ENCODE measurements around the gene CACNB1.

The CACNB1 gene

DNA sequence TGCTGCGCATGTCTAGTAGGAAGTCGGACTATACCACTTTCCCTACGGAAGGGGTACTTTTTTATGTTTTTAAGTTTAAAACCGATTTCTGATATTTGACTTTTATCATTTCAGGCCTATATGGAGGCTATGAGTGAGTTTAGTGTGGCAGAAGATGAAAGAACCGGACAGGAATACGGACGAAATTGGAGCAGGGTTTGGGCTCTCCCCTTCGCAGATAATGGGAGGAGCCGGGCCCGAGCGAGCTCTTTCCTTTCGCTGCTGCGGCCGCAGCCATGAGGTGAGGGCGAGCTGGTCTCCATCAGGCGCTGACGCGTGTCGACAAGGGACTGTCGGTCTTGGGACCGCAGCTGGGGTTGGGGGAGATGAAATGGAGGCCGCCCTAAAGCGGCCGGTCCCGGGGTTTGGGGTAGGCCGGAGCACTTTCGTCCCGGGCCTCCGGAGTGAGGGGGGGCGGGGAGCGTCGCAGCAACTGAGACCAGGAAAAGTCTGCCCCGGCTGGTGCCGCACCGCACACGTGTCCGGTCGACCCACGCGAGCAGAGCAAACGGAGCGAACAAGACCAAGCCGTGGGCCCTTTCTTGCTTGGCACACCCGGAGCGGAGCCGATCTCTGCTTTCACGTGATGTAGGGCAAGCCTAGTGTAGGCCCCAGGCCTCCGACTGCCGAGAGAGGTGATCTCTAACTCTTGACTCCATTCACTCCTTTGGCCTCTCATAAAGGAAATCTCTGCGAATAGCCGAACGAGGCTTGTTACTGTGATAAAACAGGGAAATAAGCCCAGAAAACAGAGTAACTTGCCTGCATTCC, 2.8 kb upstream of the CACNB1 start, which contains the start of gene RPL19:
TSS of gene RPL19 (plus strand) at position 214 of the 810 bp plus-strand sequence. CDS start at position 276, 62 bp downstream.
- H3K4me1 ChIP-seq (ENCODE audit: control insufficient read depth in 1 of 2, insufficient read depth in 2 of 2, low read length in 2 of 2), result peaks cover 18 to 36% of the 10 kb centered on the region in 2 donors

DNA sequence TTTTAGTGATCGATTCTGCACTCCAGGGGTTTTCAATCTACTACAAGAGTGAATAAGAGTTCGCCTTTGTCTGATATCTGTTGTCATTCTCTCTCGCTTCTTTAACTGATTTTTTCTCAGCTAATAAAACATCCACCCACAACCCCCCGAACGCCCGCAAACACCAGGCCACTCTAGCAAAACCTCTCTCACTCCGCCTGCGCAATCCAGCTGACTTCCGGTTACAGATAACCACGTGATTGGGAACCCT, 2.3 kb upstream of the CACNB1 start:
- H3K36me3 ChIP-seq (ENCODE audit: control insufficient read depth in 1 of 2, insufficient read depth in 2 of 2, low read length in 2 of 2), result peaks cover 22 to 35% of the 10 kb centered on the region in 2 donors
- peaks cover 18 to 36% of the 10 kb centered on the region in 2 donors for H3K4me1 ChIP-seq (ENCODE audit: control insufficient read depth in 1 of 2, insufficient read depth in 2 of 2, low read length in 2 of 2)
- peak overlapping the region; percentile 84 to 95 for H3K9ac ChIP-seq (ENCODE audit: low read depth in 1 of 2, low read length in 2 of 2)
- H3K9me3 ChIP-seq (ENCODE audit: control insufficient read depth in 1 of 2, low read length in 2 of 2), result no peaks in the 10 kb centered on the region
- peak overlapping the region; percentile 81 to 92 for H3K4me3 ChIP-seq (ENCODE audit: low read depth in 1 of 2, low read length in 2 of 2)
- H3K27me3 ChIP-seq (ENCODE audit: control insufficient read depth in 1 of 2, insufficient read depth in 2 of 2, low read length in 2 of 2), result no peaks in the 10 kb centered on the region
- H3K27ac ChIP-seq (ENCODE audit: low read depth, low read length), result peak overlapping the region; percentile 87

More for the DNA sequence above, 2.8 kb upstream of the CACNB1 start, which contains the start of gene RPL19:
- Histone ChIP-seq H3K9me3 (ENCODE audit: control insufficient read depth in 1 of 2, low read length in 2 of 2) (no peaks in the 10 kb centered on the region), H3K27me3 (ENCODE audit: control insufficient read depth in 1 of 2, insufficient read depth in 2 of 2, low read length in 2 of 2) (no peaks in the 10 kb centered on the region), H3K27ac (ENCODE audit: low read depth, low read length) (peak within 1 kb of the TSS; percentile 87), H3K4me3 (ENCODE audit: low read depth in 1 of 2, low read length in 2 of 2) (peak within 1 kb of the TSS; percentile 81 to 92), H3K9ac (ENCODE audit: low read depth in 1 of 2, low read length in 2 of 2) (peak within 1 kb of the TSS; percentile 84 to 95), H3K36me3 (ENCODE audit: control insufficient read depth in 1 of 2, insufficient read depth in 2 of 2, low read length in 2 of 2) (peaks cover 22 to 40% of the 10 kb centered on the region in 2 donors)

DNA sequence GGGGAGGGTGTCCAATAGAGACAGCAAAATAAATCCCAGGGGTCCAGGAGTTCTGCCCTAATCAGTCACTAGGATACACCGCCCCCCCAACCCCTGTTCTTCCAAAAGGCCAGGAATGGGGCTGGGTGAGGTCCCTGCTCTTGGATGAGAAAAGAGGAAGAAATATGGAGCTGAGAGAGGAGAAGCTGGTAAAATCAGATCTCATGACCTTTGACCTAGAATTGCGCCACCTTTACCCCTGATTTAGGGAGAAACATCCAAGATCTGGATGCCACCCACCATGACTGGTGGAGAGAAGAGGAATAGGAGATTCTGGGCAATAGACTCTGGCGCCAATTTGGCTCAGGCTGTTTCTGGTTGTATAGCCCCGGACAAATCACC, 707 bp upstream of the CACNB1 start:
- H3K4me3 ChIP-seq (ENCODE audit: low read depth in 1 of 2, low read length in 2 of 2), result peak overlapping the region in 1 of 2 donors; percentile 65
- no peak overlapping the region for H3K27ac ChIP-seq (ENCODE audit: low read depth, low read length)
- H3K36me3 ChIP-seq (ENCODE audit: control insufficient read depth in 1 of 2, insufficient read depth in 2 of 2, low read length in 2 of 2), result peaks cover 12 to 24% of the 10 kb centered on the region in 2 donors
- H3K27me3 ChIP-seq (ENCODE audit: control insufficient read depth in 1 of 2, insufficient read depth in 2 of 2, low read length in 2 of 2), result no peaks in the 10 kb centered on the region
- no peak overlapping the region for H3K9ac ChIP-seq (ENCODE audit: low read depth in 1 of 2, low read length in 2 of 2)
- no peaks in the 10 kb centered on the region for H3K9me3 ChIP-seq (ENCODE audit: control insufficient read depth in 1 of 2, low read length in 2 of 2)
- H3K4me1 ChIP-seq (ENCODE audit: control insufficient read depth in 1 of 2, insufficient read depth in 2 of 2, low read length in 2 of 2), result peaks cover 18 to 36% of the 10 kb centered on the region in 2 donors

DNA sequence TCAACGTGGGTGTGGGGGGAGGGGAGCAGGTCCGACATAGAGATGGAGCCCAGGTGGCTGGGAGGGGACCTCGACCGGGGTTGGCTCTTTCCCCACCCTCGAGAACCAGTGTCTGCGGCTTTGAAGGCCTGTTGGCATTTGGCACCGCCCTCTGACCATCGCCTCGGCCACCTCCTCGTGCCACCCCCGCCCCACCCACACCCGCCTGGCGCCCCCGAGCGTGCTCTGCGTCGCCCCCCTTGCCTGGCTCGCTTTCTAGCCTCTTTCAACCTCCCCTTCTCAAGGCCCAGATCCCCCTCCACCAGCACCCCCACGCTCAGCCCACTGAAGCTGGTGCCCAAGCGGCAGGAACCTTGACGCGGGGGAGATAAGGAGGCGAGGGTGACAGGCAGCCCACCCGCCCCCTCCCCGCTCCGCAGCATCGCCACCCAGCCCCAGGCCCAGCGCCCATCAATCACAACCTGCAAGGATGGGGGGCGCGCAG, 619 bp downstream of the CACNB1 start:
- peak overlapping the region in 1 of 2 donors; percentile 43 for H3K9ac ChIP-seq (ENCODE audit: low read depth in 1 of 2, low read length in 2 of 2)
- H3K9me3 ChIP-seq (ENCODE audit: control insufficient read depth in 1 of 2, low read length in 2 of 2), result no peaks in the 10 kb centered on the region
- no peak overlapping the region for H3K27ac ChIP-seq (ENCODE audit: low read depth, low read length)
- H3K36me3 ChIP-seq (ENCODE audit: control insufficient read depth in 1 of 2, insufficient read depth in 2 of 2, low read length in 2 of 2), result peaks cover 2 to 16% of the 10 kb centered on the region in 2 donors
- no peaks in the 10 kb centered on the region for H3K27me3 ChIP-seq (ENCODE audit: control insufficient read depth in 1 of 2, insufficient read depth in 2 of 2, low read length in 2 of 2)
- peaks cover 18 to 31% of the 10 kb centered on the region in 2 donors for H3K4me1 ChIP-seq (ENCODE audit: control insufficient read depth in 1 of 2, insufficient read depth in 2 of 2, low read length in 2 of 2)
- peak overlapping the region; percentile 65 to 71 for H3K4me3 ChIP-seq (ENCODE audit: low read depth in 1 of 2, low read length in 2 of 2)

DNA sequence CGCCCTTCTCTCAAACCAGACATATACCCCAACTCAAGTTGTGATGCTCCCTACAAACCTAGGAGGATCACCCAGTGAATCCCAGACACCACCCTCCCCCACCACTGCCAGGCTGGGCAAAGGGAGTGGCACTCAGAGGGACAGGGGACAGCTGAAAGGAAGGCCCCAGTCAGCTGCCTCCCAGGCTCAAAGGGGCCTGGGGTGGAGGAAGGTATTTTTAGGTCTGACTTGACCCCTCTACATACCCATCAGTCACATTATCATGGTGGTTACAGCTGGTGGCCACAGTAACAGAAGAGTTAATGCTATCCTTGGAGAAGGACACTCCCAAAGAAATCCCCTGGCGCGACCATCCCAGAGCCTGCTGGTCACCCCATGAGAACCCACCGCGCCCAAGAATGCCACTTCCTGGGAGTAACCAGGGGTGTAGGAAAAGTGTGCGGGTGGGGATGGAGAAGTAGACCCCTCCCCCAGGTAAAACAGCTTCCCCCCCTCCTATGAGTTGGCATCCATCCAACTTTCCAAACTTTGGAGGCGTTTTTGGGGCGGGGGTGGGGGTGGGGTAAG, 1.1 kb downstream of the CACNB1 start:
- Histone ChIP-seq H3K4me3 (ENCODE audit: low read depth in 1 of 2, low read length in 2 of 2) (peak overlapping the region; percentile 65 to 71), H3K36me3 (ENCODE audit: control insufficient read depth in 1 of 2, insufficient read depth in 2 of 2, low read length in 2 of 2) (peaks cover 0 to 11% of the 10 kb centered on the region in 2 donors), H3K27me3 (ENCODE audit: control insufficient read depth in 1 of 2, insufficient read depth in 2 of 2, low read length in 2 of 2) (no peaks in the 10 kb centered on the region), H3K9ac (ENCODE audit: low read depth in 1 of 2, low read length in 2 of 2) (no peak overlapping the region), H3K27ac (ENCODE audit: low read depth, low read length) (no peak overlapping the region), H3K9me3 (ENCODE audit: control insufficient read depth in 1 of 2, low read length in 2 of 2) (no peaks in the 10 kb centered on the region), H3K4me1 (ENCODE audit: control insufficient read depth in 1 of 2, insufficient read depth in 2 of 2, low read length in 2 of 2) (peaks cover 17 to 26% of the 10 kb centered on the region in 2 donors)

DNA sequence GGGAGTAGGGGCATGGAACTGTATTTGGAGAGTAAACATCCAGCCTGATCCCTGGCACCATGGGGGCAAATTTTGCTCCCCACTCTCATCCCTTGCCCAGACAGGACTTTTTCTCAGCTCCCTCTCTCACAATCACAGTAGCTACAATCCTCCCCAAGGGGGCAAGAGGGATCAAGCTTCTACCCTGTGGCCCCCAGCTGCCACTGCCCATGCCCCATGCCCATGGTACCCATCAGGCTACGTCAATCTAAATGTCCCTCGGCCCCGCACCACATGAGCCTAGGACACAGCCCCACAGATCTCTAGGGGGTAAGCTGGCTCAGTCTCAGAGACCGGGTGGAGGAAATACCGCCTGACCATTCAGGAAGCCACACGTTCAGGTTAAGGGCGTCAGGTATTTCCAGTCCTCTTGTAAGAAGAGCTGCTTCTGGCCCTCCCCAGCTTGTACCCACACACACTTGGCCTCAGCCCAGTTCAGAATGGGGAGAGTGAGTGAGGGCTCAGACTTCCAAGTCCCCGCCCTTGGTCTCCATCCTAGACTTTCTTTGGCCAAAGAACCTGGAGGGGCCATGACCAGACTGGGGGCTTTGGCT, 1.8 kb downstream of the CACNB1 start:
- Histone ChIP-seq H3K36me3 (ENCODE audit: control insufficient read depth in 1 of 2, insufficient read depth in 2 of 2, low read length in 2 of 2) (peaks cover 0 to 10% of the 10 kb centered on the region in 2 donors), H3K27me3 (ENCODE audit: control insufficient read depth in 1 of 2, insufficient read depth in 2 of 2, low read length in 2 of 2) (no peaks in the 10 kb centered on the region), H3K4me1 (ENCODE audit: control insufficient read depth in 1 of 2, insufficient read depth in 2 of 2, low read length in 2 of 2) (peaks cover 12 to 19% of the 10 kb centered on the region in 2 donors), H3K9me3 (ENCODE audit: control insufficient read depth in 1 of 2, low read length in 2 of 2) (no peaks in the 10 kb centered on the region), H3K4me3 (ENCODE audit: low read depth in 1 of 2, low read length in 2 of 2) (peak overlapping the region in 1 of 2 donors; percentile 21), H3K9ac (ENCODE audit: low read depth in 1 of 2, low read length in 2 of 2) (no peak overlapping the region), H3K27ac (ENCODE audit: low read depth, low read length) (no peak overlapping the region)

DNA sequence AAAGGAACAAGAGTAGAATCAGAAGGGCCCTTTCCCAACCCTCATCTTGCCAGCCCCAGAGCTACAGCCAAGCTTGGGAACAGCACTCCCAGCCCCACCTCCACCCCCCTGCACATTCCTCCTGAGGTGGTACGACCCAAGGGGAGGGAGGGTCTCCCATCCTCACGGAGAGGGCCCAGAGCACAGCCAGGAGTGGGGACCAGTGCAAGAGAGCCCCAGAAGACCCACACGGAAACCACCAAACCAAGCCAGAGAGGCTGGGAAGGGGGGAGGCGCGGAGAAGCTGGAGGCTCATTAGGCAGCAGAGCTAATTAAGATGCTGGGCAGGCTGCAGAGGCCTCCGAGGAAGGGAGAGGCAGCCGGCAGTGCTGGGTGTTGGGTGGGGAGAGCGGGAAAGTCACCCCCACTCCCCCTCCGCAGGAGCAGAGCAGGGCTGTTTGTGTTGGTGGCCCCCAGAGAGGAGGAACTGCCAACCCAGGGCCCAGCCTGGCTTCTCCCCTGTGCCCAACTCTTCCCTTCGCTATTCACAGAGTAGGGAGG, 2.4 kb downstream of the CACNB1 start:
- H3K27ac ChIP-seq (ENCODE audit: low read depth, low read length), result no peak overlapping the region
- peaks cover 0 to 10% of the 10 kb centered on the region in 2 donors for H3K36me3 ChIP-seq (ENCODE audit: control insufficient read depth in 1 of 2, insufficient read depth in 2 of 2, low read length in 2 of 2)
- no peaks in the 10 kb centered on the region for H3K9me3 ChIP-seq (ENCODE audit: control insufficient read depth in 1 of 2, low read length in 2 of 2)
- no peaks in the 10 kb centered on the region for H3K27me3 ChIP-seq (ENCODE audit: control insufficient read depth in 1 of 2, insufficient read depth in 2 of 2, low read length in 2 of 2)
- no peak overlapping the region for H3K4me3 ChIP-seq (ENCODE audit: low read depth in 1 of 2, low read length in 2 of 2)
- no peak overlapping the region for H3K9ac ChIP-seq (ENCODE audit: low read depth in 1 of 2, low read length in 2 of 2)
- peaks cover 12 to 17% of the 10 kb centered on the region in 2 donors for H3K4me1 ChIP-seq (ENCODE audit: control insufficient read depth in 1 of 2, insufficient read depth in 2 of 2, low read length in 2 of 2)

DNA sequence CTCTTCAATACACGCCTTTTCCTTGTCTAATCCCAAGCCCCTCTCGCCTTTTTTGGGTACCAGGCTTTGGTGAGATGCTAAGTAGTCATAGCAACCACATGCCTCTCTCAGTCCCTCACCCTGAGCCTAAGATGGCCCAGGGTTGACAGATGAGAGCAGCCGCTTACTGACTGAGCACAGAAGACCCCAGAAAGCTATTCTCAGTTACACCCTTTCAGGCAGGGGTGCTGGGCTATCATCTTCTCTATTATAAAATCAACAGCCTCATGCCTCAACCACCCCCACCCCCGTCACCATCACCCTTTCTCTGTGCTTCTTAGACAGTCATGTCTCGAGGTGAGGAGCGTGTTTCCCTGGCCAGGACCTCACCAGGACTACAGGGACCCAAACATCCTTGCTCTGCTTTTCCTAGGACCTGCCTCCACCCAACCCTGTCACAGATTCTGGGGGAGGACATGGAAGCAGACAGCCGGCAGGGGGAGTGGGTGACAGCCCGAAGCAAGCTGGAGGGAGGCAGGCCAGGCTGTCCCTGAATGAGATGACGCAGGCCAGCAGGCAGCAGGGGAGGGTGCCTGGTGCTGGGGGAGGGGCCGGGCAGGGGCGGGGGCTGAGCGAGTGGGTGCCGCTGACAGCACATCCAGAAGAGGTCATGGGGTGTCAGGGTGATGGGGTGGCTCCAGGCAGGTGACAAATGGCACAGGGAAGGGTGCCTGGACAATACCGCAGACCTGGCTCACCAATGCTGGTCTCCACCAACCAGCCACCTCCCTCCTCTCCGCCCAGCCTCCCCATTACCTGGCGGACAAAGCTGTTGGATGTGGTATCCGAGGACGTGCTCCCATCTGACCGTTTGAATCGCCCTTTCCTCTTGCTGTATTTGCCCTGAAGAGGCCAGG, 3.1 kb downstream of the CACNB1 start:
- peaks cover 0 to 10% of the 10 kb centered on the region in 2 donors for H3K36me3 ChIP-seq (ENCODE audit: control insufficient read depth in 1 of 2, insufficient read depth in 2 of 2, low read length in 2 of 2)
- no peaks in the 10 kb centered on the region for H3K9me3 ChIP-seq (ENCODE audit: control insufficient read depth in 1 of 2, low read length in 2 of 2)
- H3K27ac ChIP-seq (ENCODE audit: low read depth, low read length), result no peak overlapping the region
- no peak overlapping the region for H3K4me3 ChIP-seq (ENCODE audit: low read depth in 1 of 2, low read length in 2 of 2)
- peaks cover 12 to 17% of the 10 kb centered on the region in 2 donors for H3K4me1 ChIP-seq (ENCODE audit: control insufficient read depth in 1 of 2, insufficient read depth in 2 of 2, low read length in 2 of 2)
- H3K9ac ChIP-seq (ENCODE audit: low read depth in 1 of 2, low read length in 2 of 2), result no peak overlapping the region
- H3K27me3 ChIP-seq (ENCODE audit: control insufficient read depth in 1 of 2, insufficient read depth in 2 of 2, low read length in 2 of 2), result no peaks in the 10 kb centered on the region

DNA sequence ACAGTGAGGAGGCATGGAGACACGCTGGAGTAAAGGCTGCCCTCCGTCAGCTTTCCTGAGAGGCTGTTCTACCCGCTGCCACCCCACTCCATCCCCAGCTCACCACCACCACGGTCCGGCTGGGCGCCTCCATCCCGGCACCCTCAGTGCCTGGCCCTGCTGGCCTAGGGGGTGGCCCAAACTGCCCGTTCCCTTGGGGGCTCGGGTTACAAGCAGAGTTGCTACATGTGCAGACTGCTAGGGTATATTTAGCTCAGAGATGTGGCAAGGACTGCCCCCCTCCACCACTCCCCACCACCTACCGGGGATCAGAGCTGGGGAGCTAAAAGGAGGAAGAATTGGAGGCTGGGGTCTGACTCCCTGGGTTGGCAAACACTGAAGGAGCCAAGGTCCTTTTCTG, 4.1 kb downstream of the CACNB1 start:
- Histone ChIP-seq H3K9ac (ENCODE audit: low read depth in 1 of 2, low read length in 2 of 2) (no peak overlapping the region), H3K4me3 (ENCODE audit: low read depth in 1 of 2, low read length in 2 of 2) (no peak overlapping the region)

More for the DNA sequence above, 4.1 kb downstream of the CACNB1 start:
- Histone ChIP-seq H3K4me1 (ENCODE audit: control insufficient read depth in 1 of 2, insufficient read depth in 2 of 2, low read length in 2 of 2) (peaks cover 12 to 14% of the 10 kb centered on the region in 2 donors), H3K27me3 (ENCODE audit: control insufficient read depth in 1 of 2, insufficient read depth in 2 of 2, low read length in 2 of 2) (no peaks in the 10 kb centered on the region), H3K27ac (ENCODE audit: low read depth, low read length) (no peak overlapping the region), H3K36me3 (ENCODE audit: control insufficient read depth in 1 of 2, insufficient read depth in 2 of 2, low read length in 2 of 2) (peaks cover 0 to 10% of the 10 kb centered on the region in 2 donors), H3K9me3 (ENCODE audit: control insufficient read depth in 1 of 2, low read length in 2 of 2) (no peaks in the 10 kb centered on the region)

Measured in duodenal mucosa (tissue), 2 donors.